Fibroblast of pulmonary artery (primary cell): ENCODE data around the gene CFAP298.
"Not testable (repeated sequence)": the region's sequence is repeated elsewhere in the genome, so short reads cannot be mapped to it uniquely, and the experiment has no call there.

Experiments
- DNase-seq: peaks from one replicate; pipeline ENCODE4 v3.0.0-alpha.2; 2010; ENCODE audit warnings: low read depth
- H3K4me3 ChIP-seq: replicated peaks from 2 replicates; pipeline ENCODE4 v1.5.1; 2011; ENCODE audit warnings: low read depth, mild to moderate bottlenecking, control low read depth, low read length, moderate library complexity
- CTCF ChIP-seq: IDR thresholded peaks from 2 replicates; pipeline ENCODE4 v1.5.1; 2011; ENCODE audit warnings: mild to moderate bottlenecking, control low read depth, low read length, inconsistent platforms; ENCODE audit errors: missing control alignments

Gene CFAP298

GRCh38 chr21:32641710-32642698, 29.8 kb upstream of the CFAP298 start:
- no peak overlapping the region for H3K4me3 ChIP-seq
- no peak for TF ChIP-seq CTCF
- DNase-seq, result no peak

GRCh38 chr21:32626621-32627196, 14.5 kb upstream of the CFAP298 start:
- DNase-seq, result peak; percentile 60
- H3K4me3 ChIP-seq, result no peak overlapping the region
- TF ChIP-seq CTCF, result no peak

GRCh38 chr21:32618218-32618617, 6.0 kb upstream of the CFAP298 start:
- H3K4me3 ChIP-seq, DNase-seq: not testable (repeated sequence)

- DNase-seq, result no peak
- H3K4me3 ChIP-seq, result peak overlapping the region; percentile 92
- no peak for TF ChIP-seq CTCF
Measured at GRCh38 chr21:32613436-32614043, 1.4 kb upstream of the CFAP298 start.

GRCh38 chr21:32612999-32613337, 791 bp upstream of the CFAP298 start:
- no peak for DNase-seq
- peak overlapping the region; percentile 92 for H3K4me3 ChIP-seq
- TF ChIP-seq CTCF, result no peak

DNA sequence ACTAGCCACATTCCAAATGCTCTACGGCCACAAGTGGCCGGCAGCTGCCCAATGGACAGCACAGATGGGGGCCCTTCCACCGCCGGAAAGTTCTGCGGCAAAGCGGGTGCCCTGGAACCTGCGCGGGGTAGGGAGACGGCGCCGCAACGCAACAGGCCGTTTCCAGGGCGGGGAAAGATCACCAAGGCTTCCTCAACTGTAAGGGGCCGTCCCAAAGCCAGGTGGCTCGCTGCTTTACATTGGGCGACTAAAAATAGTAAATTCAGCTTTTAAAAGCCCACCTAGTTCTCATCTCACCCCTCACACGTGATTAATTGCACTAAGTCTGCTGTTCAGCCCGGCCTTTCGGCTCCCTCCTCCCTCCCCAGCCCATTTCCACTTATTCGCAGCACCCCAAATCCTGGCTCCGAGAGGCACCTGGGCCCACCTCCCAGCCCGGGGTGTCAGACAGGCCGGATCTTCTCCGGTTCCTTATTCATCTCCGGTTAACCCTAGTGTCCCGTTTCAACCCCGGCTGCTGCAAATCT, 643 bp downstream of the CFAP298 start:
- peak overlapping the region; percentile 92 for H3K4me3 ChIP-seq
- DNase-seq, result peak; percentile 17
- TF ChIP-seq CTCF, result no peak

DNA sequence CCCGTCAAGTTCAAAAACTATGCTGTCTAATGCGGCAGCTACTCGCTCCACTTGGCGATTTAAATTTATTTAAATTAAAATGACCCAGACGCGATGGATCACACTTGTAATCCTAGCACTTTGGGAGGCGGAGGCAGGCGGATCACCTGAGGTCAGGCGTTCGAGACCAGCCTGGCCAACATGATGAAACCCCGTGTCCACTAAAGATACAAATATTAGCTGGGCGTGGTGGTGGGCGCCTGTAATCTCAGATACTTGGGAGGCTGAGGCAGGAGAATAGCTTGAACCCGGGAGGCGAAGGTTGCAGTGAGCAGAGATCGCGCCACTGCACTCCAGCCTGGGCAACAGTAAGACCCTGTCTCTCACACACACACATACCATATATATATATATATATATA, 1.2 kb downstream of the CFAP298 start:
- H3K4me3 ChIP-seq, result peak overlapping the region; percentile 92

GRCh38 chr21:32608851-32609250, 3.3 kb downstream of the CFAP298 start:
- no peak overlapping the region for H3K4me3 ChIP-seq
- TF ChIP-seq CTCF, result no peak
- DNase-seq, result no peak

More for the DNA sequence above, 1.2 kb downstream of the CFAP298 start:
- DNase-seq, result not testable (repeated sequence)
